RWPE2 (cell line): ENCODE measurements around the gene SIGLEC11.

Experiments
- ATAC-seq: fragments of 200-7000 bp; cut with Tn5 transposase; 3 replicates; pipeline ENCODE4 v1.9.1; 2021; ENCODE audit warnings: low read depth
- DNase-seq: peaks from one replicate; pipeline ENCODE4 v3.0.0-alpha.2; 2020; ENCODE audit warnings: low spot score
- H3K27ac ChIP-seq: fragments of 450-650 bp; 2 replicates; pipeline ENCODE4 v1.5.1; 2017; ENCODE audit warnings: mild to moderate bottlenecking; ENCODE audit not compliant: poor library complexity, severe bottlenecking
- H3K27me3 ChIP-seq: fragments of 250-450 bp; sonication (Bioruptor Pico); 2 replicates; pipeline ENCODE4 v1.5.1; 2021; ENCODE audit warnings: mild to moderate bottlenecking, moderate library complexity; ENCODE audit not compliant: insufficient read depth, poor library complexity, severe bottlenecking
- H3K36me3 ChIP-seq: fragments of 250-450 bp; sonication (Bioruptor Pico); 2 replicates; pipeline ENCODE4 v1.5.1; 2020; ENCODE audit warnings: low read depth, mild to moderate bottlenecking, moderate library complexity
- H3K4me1 ChIP-seq: fragments of 250-450 bp; sonication (Bioruptor Pico); 2 replicates; pipeline ENCODE4 v1.5.1; 2021; ENCODE audit warnings: mild to moderate bottlenecking, moderate library complexity; ENCODE audit not compliant: insufficient read depth, poor library complexity, severe bottlenecking
- H3K4me3 ChIP-seq: fragments of 250-450 bp; sonication (Bioruptor Pico); 2 replicates; pipeline ENCODE4 v1.5.1; 2021; ENCODE audit warnings: mild to moderate bottlenecking, moderate library complexity; ENCODE audit not compliant: severe bottlenecking
- H3K9me3 ChIP-seq: fragments of 250-450 bp; sonication (Bioruptor Pico); 2 replicates; pipeline ENCODE4 v1.5.1; 2021; ENCODE audit warnings: mild to moderate bottlenecking, moderate library complexity; ENCODE audit not compliant: severe bottlenecking
- CTCF ChIP-seq: fragments of 450-650 bp; IDR thresholded peaks from one replicate; pipeline ENCODE4 v1.5.1; 2017; ENCODE audit warnings: mild to moderate bottlenecking, moderate library complexity; ENCODE audit not compliant: poor library complexity, severe bottlenecking

Gene SIGLEC11

GRCh38 chr19:49932041-49932451 is 28.9 kb downstream of the SIGLEC11 start:
- Histone ChIP-seq H3K27ac (peak overlapping the region; percentile 78), H3K27me3 (no peaks in the 10 kb centered on the region), H3K4me3 (no peak overlapping the region), H3K36me3 (peaks cover 20% of the 10 kb centered on the region), H3K9me3 (no peaks in the 10 kb centered on the region), H3K4me1 (peaks cover 11% of the 10 kb centered on the region)
- TF ChIP-seq CTCF: no peak
- ATAC-seq (peak; percentile 72), DNase-seq (no peak)

GRCh38 chr19:49931293-49932040 is 29.5 kb downstream of the SIGLEC11 start:
- no peak for ATAC-seq
- no peak for DNase-seq
- Histone ChIP-seq H3K4me1 (peaks cover 11% of the 10 kb centered on the region), H3K36me3 (peaks cover 25% of the 10 kb centered on the region), H3K4me3 (no peak overlapping the region), H3K27ac (peak overlapping the region; percentile 78), H3K9me3 (no peaks in the 10 kb centered on the region), H3K27me3 (no peaks in the 10 kb centered on the region)
- no peak for TF ChIP-seq CTCF

- TF ChIP-seq CTCF: no peak
- ATAC-seq: no peak
- no peak for DNase-seq
- no peaks in the 10 kb centered on the region for H3K9me3 ChIP-seq
- H3K4me3 ChIP-seq: no peak overlapping the region
- H3K4me1 ChIP-seq: peaks cover 11% of the 10 kb centered on the region
- peak overlapping the region; percentile 78 for H3K27ac ChIP-seq
- H3K36me3 ChIP-seq: peaks cover 35% of the 10 kb centered on the region
- no peaks in the 10 kb centered on the region for H3K27me3 ChIP-seq
Measured at GRCh38 chr19:49930483-49931011, 30.4 kb downstream of the SIGLEC11 start.

- H3K27me3 ChIP-seq: no peaks in the 10 kb centered on the region
- DNase-seq (peak; percentile 93), ATAC-seq (peak; percentile 67)
- peaks cover 42% of the 10 kb centered on the region for H3K36me3 ChIP-seq
- H3K4me1 ChIP-seq: peaks cover 11% of the 10 kb centered on the region
- no peaks in the 10 kb centered on the region for H3K9me3 ChIP-seq
- H3K4me3 ChIP-seq: peak overlapping the region; percentile 70
- H3K27ac ChIP-seq: peak overlapping the region; percentile 78
- no peak for TF ChIP-seq CTCF
Measured at GRCh38 chr19:49929611-49930482, 31.1 kb downstream of the SIGLEC11 start.
